K562 (cell line): ENCODE measurements around the gene HES3. TPM values are rescaled to one million over a fixed set of nuclear protein-coding genes. Genes with fewer than 3 reads are reported as not detected.

Source experiments
- BACH1 ChIP-seq: fragments of 200-800 bp; sonication (Bioruptor generic); IDR thresholded peaks from 2 replicates; pipeline ENCODE4 v1.6.1; 2016; ENCODE audit warnings: missing genetic modification characterization, missing compliant biosample characterization
- CHD1 ChIP-seq: fragments of 200-600 bp; sonication (generic); IDR thresholded peaks from one replicate; pipeline ENCODE4 v1.6.1; 2012; ENCODE audit warnings: mild to moderate bottlenecking, moderate library complexity, low read length, inconsistent platforms
- CREB1 ChIP-seq, 2 experiments: sonication (generic) in 1 of 2; formaldehyde crosslinking in 1 of 2; IDR thresholded peaks; 2 replicates each; pipeline versions ENCODE4 v1.6.1 to v1.8.0; 2012 to 2022; ENCODE audit warnings: inconsistent platforms in 1 of 2, mild to moderate bottlenecking in 1 of 2, missing genetic modification reagents in 1 of 2, moderate library complexity in 1 of 2
- EP400 ChIP-seq: fragments of 450-650 bp; IDR thresholded peaks from 2 replicates; pipeline ENCODE4 v1.6.1; 2017; ENCODE audit warnings: antibody characterized with exemption, mild to moderate bottlenecking, moderate library complexity
- HDAC1 ChIP-seq, 2 experiments: fragments of 450-650 bp; IDR thresholded peaks; 2 replicates each; pipeline ENCODE4 v1.6.1; 2016 to 2017; ENCODE audit warnings: inconsistent platforms in 1 of 2, mild to moderate bottlenecking in 1 of 2, moderate library complexity in 1 of 2
- KLF10 ChIP-seq: fragments of 250-450 bp; sonication (Bioruptor Pico); IDR thresholded peaks from 2 replicates; pipeline ENCODE4 v1.6.1; 2021; ENCODE audit warnings: matching md5 sums
- MED1 ChIP-seq: sonication (generic); formaldehyde crosslinking; IDR thresholded peaks from 2 replicates; pipeline ENCODE4 v1.8.1; 2023; ENCODE audit warnings: missing genetic modification reagents, borderline replicate concordance
- NEUROD1 ChIP-seq: fragments of 150-350 bp; IDR thresholded peaks from 2 replicates; pipeline ENCODE4 v1.6.1; 2014; ENCODE audit warnings: borderline replicate concordance, low read length, low read depth; ENCODE audit not compliant: partially characterized antibody
- POLR2AphosphoS5 ChIP-seq: IDR thresholded peaks from 2 replicates; pipeline ENCODE4 v1.6.1; 2011; ENCODE audit warnings: mild to moderate bottlenecking, low read depth, low read length, moderate library complexity; ENCODE audit not compliant: control insufficient read depth, insufficient read depth
- RAD51 ChIP-seq: fragments of 450-650 bp; IDR thresholded peaks from 2 replicates; pipeline ENCODE4 v1.7.1; 2016; ENCODE audit warnings: low read depth, mild to moderate bottlenecking, borderline replicate concordance
- RCOR1 ChIP-seq, 2 experiments: IDR thresholded peaks; 2 replicates each; pipeline ENCODE4 v1.6.1; 2012; ENCODE audit warnings: low read depth in 2 of 2, low read length in 2 of 2, borderline replicate concordance in 1 of 2, improper control_type of control experiment in 1 of 2
- RNF2 ChIP-seq: sonication (generic); IDR thresholded peaks from 2 replicates; pipeline ENCODE4 v1.6.1; 2016
- SMARCA5 ChIP-seq: fragments of 450-650 bp; IDR thresholded peaks from 2 replicates; pipeline ENCODE4 v1.6.1; 2016
- TRIM24 ChIP-seq, 2 experiments: fragments of 450-650 bp; IDR thresholded peaks; 2 replicates each; pipeline ENCODE4 v1.6.1; 2016
- polyA plus RNA-seq, 8 experiments: library from polyadenylated mRNA; depleted of rRNA in 4 of 8; stranded (reverse) in 5 of 8; unstranded in 3 of 8; fragments of >200 nt; fragmentation: Nextera tagmentation in 2 of 8; fragmentation: Illumina TruSeq in 1 of 8; extraction: Ambion mirVana in 2 of 8; extraction: Trizol in 1 of 8; gene quantifications; 2 replicates each; pipeline versions ENCODE4 v1.2.1 to v1.2.3, GENCODE V29; 2011 to 2014; ENCODE audit warnings: inconsistent platforms in 1 of 8, missing spikeins in 1 of 8
- total RNA-seq, 7 experiments: library from RNA; depleted of rRNA in 6 of 7; stranded (reverse); fragments of >200 nt in 6 of 7; fragmentation: Illumina TruSeq in 2 of 7; extraction: Trizol in 2 of 7; gene quantifications; 2 replicates each; pipeline versions ENCODE4 v1.2.1 to v1.2.3, GENCODE V29; 2011 to 2021; ENCODE audit warnings: low replicate concordance in 1 of 7
- TF ChIP-seq, protein P1 (sequence below): sonication (generic); formaldehyde crosslinking; IDR thresholded peaks from 2 replicates; pipeline ENCODE4 v1.8.1; 2023; ENCODE audit warnings: mild to moderate bottlenecking, missing genetic modification reagents
- TF ChIP-seq, protein P2 (sequence below): fragments of 450-650 bp; IDR thresholded peaks from 2 replicates; pipeline ENCODE4 v1.6.1; 2018; ENCODE audit not compliant: partially characterized antibody
- TF ChIP-seq, protein P3 (sequence below): sonication (generic); formaldehyde crosslinking; IDR thresholded peaks from 2 replicates; pipeline ENCODE4 v1.8.1; 2023; ENCODE audit warnings: mild to moderate bottlenecking, missing genetic modification reagents
- TF ChIP-seq, protein P4 (sequence below): fragments of 200-800 bp; sonication (Bioruptor generic); IDR thresholded peaks from 2 replicates; pipeline ENCODE4 v1.6.1; 2017; ENCODE audit warnings: missing genetic modification characterization, missing compliant biosample characterization
- TF ChIP-seq, protein P5 (sequence below), 2 experiments: fragments of 450-650 bp in 1 of 2; sonication (generic) in 1 of 2; formaldehyde crosslinking; conservative IDR thresholded peaks; 2 replicates each; pipeline versions ENCODE4 v1.4.0 to v1.8.1; 2020 to 2022; ENCODE audit warnings: mild to moderate bottlenecking in 1 of 2, missing genetic modification reagents in 1 of 2

The HES3 gene
- total and polyA plus RNA-seq, 9 of the 15 experiments (the other 6 are each of a cell fraction or from before 2014, with no cell fraction given) = not detected

DNA sequence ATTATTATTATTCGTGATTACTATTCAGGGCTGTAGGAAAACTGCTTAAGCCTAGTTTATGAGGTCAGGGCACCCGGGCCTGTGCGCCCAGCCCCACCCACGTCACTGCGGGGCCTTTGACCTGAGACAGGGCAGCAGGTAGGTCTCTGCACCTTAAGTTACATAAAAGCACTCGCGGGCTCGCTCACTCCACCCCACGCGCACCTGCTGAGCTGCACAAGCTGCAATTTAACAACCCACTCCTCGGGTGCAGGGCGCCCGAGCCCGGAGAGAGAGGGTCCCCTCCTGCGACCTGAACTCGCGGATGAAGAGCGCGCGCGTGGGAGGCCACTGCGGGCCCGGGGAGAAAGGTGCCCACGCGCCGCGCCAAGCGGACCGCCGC, 8.7 kb upstream of the HES3 start (continued):
- no peak for TF ChIP-seq CREB1 (IDR thresholded peaks at IDR 0.05)
- TF ChIP-seq CREB1 (CRISPR knock-in tag; IDR thresholded peaks at IDR 0.05) = peak; percentile 52; the same call in 1 of the 2 replicates
- TF ChIP-seq NEUROD1 = no peak
- no peak for TF ChIP-seq POLR2AphosphoS5
- no peak for TF ChIP-seq BACH1
- TF ChIP-seq RCOR1 (IDR thresholded peaks at IDR 0.05; ENCODE audit: borderline replicate concordance in 1 of 2, low read depth in 2 of 2, low read length in 2 of 2) = no peak
- peak; percentile 41; the same call in 1 of the 2 replicates for TF ChIP-seq EP400
- TF ChIP-seq MED1 (CRISPR knock-in tag) = no peak
- no peak for TF ChIP-seq RAD51
- TF ChIP-seq, protein P1, sequence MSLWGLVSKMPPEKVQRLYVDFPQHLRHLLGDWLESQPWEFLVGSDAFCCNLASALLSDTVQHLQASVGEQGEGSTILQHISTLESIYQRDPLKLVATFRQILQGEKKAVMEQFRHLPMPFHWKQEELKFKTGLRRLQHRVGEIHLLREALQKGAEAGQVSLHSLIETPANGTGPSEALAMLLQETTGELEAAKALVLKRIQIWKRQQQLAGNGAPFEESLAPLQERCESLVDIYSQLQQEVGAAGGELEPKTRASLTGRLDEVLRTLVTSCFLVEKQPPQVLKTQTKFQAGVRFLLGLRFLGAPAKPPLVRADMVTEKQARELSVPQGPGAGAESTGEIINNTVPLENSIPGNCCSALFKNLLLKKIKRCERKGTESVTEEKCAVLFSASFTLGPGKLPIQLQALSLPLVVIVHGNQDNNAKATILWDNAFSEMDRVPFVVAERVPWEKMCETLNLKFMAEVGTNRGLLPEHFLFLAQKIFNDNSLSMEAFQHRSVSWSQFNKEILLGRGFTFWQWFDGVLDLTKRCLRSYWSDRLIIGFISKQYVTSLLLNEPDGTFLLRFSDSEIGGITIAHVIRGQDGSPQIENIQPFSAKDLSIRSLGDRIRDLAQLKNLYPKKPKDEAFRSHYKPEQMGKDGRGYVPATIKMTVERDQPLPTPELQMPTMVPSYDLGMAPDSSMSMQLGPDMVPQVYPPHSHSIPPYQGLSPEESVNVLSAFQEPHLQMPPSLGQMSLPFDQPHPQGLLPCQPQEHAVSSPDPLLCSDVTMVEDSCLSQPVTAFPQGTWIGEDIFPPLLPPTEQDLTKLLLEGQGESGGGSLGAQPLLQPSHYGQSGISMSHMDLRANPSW = 0 out of 2 replicates have a peak, but pooled peaks have one; percentile 63
- TF ChIP-seq, protein P2, sequence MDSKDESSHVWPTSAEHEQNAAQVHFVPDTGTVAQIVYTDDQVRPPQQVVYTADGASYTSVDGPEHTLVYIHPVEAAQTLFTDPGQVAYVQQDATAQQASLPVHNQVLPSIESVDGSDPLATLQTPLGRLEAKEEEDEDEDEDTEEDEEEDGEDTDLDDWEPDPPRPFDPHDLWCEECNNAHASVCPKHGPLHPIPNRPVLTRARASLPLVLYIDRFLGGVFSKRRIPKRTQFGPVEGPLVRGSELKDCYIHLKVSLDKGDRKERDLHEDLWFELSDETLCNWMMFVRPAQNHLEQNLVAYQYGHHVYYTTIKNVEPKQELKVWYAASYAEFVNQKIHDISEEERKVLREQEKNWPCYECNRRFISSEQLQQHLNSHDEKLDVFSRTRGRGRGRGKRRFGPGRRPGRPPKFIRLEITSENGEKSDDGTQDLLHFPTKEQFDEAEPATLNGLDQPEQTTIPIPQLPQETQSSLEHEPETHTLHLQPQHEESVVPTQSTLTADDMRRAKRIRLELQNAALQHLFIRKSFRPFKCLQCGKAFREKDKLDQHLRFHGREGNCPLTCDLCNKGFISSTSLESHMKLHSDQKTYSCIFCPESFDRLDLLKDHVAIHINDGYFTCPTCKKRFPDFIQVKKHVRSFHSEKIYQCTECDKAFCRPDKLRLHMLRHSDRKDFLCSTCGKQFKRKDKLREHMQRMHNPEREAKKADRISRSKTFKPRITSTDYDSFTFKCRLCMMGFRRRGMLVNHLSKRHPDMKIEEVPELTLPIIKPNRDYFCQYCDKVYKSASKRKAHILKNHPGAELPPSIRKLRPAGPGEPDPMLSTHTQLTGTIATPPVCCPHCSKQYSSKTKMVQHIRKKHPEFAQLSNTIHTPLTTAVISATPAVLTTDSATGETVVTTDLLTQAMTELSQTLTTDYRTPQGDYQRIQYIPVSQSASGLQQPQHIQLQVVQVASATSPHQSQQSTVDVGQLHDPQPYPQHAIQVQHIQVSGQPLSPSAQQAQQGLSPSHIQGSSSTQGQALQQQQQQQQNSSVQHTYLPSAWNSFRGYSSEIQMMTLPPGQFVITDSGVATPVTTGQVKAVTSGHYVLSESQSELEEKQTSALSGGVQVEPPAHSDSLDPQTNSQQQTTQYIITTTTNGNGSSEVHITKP = no peak
- TF ChIP-seq, protein P3, sequence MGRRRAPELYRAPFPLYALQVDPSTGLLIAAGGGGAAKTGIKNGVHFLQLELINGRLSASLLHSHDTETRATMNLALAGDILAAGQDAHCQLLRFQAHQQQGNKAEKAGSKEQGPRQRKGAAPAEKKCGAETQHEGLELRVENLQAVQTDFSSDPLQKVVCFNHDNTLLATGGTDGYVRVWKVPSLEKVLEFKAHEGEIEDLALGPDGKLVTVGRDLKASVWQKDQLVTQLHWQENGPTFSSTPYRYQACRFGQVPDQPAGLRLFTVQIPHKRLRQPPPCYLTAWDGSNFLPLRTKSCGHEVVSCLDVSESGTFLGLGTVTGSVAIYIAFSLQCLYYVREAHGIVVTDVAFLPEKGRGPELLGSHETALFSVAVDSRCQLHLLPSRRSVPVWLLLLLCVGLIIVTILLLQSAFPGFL (CRISPR knock-in tag) = no peak
- peak; percentile 69 for TF ChIP-seq CHD1
- TF ChIP-seq, protein P4, sequence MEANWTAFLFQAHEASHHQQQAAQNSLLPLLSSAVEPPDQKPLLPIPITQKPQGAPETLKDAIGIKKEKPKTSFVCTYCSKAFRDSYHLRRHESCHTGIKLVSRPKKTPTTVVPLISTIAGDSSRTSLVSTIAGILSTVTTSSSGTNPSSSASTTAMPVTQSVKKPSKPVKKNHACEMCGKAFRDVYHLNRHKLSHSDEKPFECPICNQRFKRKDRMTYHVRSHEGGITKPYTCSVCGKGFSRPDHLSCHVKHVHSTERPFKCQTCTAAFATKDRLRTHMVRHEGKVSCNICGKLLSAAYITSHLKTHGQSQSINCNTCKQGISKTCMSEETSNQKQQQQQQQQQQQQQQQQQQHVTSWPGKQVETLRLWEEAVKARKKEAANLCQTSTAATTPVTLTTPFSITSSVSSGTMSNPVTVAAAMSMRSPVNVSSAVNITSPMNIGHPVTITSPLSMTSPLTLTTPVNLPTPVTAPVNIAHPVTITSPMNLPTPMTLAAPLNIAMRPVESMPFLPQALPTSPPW (CRISPR knock-in tag) = no peak
- TF ChIP-seq HDAC1 (IDR thresholded peaks at IDR 0.05) = no peak
- TF ChIP-seq, protein P5, sequence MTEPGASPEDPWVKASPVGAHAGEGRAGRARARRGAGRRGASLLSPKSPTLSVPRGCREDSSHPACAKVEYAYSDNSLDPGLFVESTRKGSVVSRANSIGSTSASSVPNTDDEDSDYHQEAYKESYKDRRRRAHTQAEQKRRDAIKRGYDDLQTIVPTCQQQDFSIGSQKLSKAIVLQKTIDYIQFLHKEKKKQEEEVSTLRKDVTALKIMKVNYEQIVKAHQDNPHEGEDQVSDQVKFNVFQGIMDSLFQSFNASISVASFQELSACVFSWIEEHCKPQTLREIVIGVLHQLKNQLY (CRISPR knock-in tag; conservative IDR thresholded peaks at IDR 0.05) = no peak
- no peak for TF ChIP-seq KLF10 (CRISPR knock-in tag)
- TF ChIP-seq SMARCA5 = no peak; the same call in 1 of the 2 replicates
- TF ChIP-seq RNF2 = no peak
- TF ChIP-seq TRIM24 (IDR thresholded peaks at IDR 0.05) = no peak
